Measurements from ENCODE around the gene HTRA2.

GRCh38 chr2:74576863-74577229 lies 47.1 kb downstream of the HTRA2 start:
- TF ChIP-seq EZH2 (IDR thresholded peaks at IDR 0.05; ENCODE audit: insufficient read depth, poor library complexity, severe bottlenecking) = no peak
- TF ChIP-seq EZH2phosphoT487 (IDR thresholded peaks at IDR 0.05; ENCODE audit: insufficient read depth, low read depth) = no peak
